Vagina (tissue), 2 donors: ENCODE data around the gene NXPH3. TPM values are rescaled to one million over a fixed set of nuclear protein-coding genes. Genes with fewer than 3 reads are reported as not detected.
"Not testable (repeated sequence)": the region's sequence is repeated elsewhere in the genome, so short reads cannot be mapped to it uniquely, and the experiment has no call there.

Experiments
- DNase-seq, 2 donors: peaks; one replicate each; pipeline ENCODE4 v3.0.0-alpha.2; 2017; ENCODE audit errors: extremely low spot score in 2 of 2
- H3K27ac ChIP-seq: fragments of 200-600 bp; sonication (generic); one replicate; pipeline ENCODE4 v1.5.1; 2019
- H3K27me3 ChIP-seq: fragments of 200-600 bp; sonication (generic); one replicate; pipeline ENCODE4 v1.5.1; 2019
- H3K36me3 ChIP-seq, 2 donors: fragments of 200-600 bp; sonication (generic); one replicate each; pipeline ENCODE4 v1.5.1; 2017 to 2019
- H3K4me1 ChIP-seq: fragments of 200-600 bp; sonication (generic); one replicate; pipeline ENCODE4 v1.5.1; 2019
- H3K4me3 ChIP-seq, 2 donors: fragments of 200-600 bp; sonication (generic); 1 replicate in 1 of 2; 2 replicates in 1 of 2; pipeline ENCODE4 v1.5.1; 2016 to 2019
- H3K9me3 ChIP-seq: fragments of 200-600 bp; sonication (generic); one replicate; pipeline ENCODE4 v1.5.1; 2019
- CTCF ChIP-seq, 3 experiments: fragments of 450-650 bp in 2 of 3; fragments of 200-600 bp in 1 of 3; sonication (generic) in 1 of 3; IDR thresholded peaks; one replicate each; pipeline ENCODE4 v1.5.1; 2017 to 2019; ENCODE audit warnings: antibody characterized with exemption in 3 of 3, mild to moderate bottlenecking in 2 of 3, moderate library complexity in 2 of 3
- POLR2A ChIP-seq, 2 donors: fragments of 450-650 bp; IDR thresholded peaks; one replicate each; pipeline ENCODE4 v1.6.1; 2017; ENCODE audit warnings: antibody characterized with exemption in 2 of 2, mild to moderate bottlenecking in 2 of 2, moderate library complexity in 2 of 2
- POLR2AphosphoS5 ChIP-seq, 2 donors: sonication (generic); formaldehyde crosslinking; IDR thresholded peaks; one replicate each; pipeline ENCODE4 v1.9.0; 2017; ENCODE audit warnings: antibody characterized with exemption in 2 of 2, mild to moderate bottlenecking in 2 of 2, low read depth in 1 of 2; ENCODE audit not compliant: insufficient read depth in 1 of 2
- intact Hi-C: fragments of 100-400 bp; cut with DNase I; formaldehyde crosslinking; loops from one replicate; pipeline ENCODE4 v1.15.1; 2023
- total RNA-seq: library from RNA; depleted of rRNA; stranded (reverse); fragments of >200 nt; gene quantifications from one replicate; pipeline ENCODE4 v1.2.3, GENCODE V29; 2016

The NXPH3 gene
- total RNA-seq, 1 donor from 2014 or later: 18.4 TPM

- no peaks in the 10 kb centered on the region for H3K36me3 ChIP-seq
- H3K9me3 ChIP-seq: no peaks in the 10 kb centered on the region
- H3K4me3 ChIP-seq: no peak overlapping the region
- no peaks in the 10 kb centered on the region for H3K27me3 ChIP-seq
- no peak for DNase-seq
- H3K27ac ChIP-seq: no peak overlapping the region
- intact Hi-C loops: loop anchor here (5.0 kb wide), 1 partner anchor 111 kb away; no protein-coding TSS in a partner anchor
- peaks cover 14% of the 10 kb centered on the region for H3K4me1 ChIP-seq
- no peak for TF ChIP-seq CTCF (IDR thresholded peaks at IDR 0.05)
- no peak for TF ChIP-seq POLR2A (IDR thresholded peaks at IDR 0.05)
- no peak for TF ChIP-seq POLR2AphosphoS5 (IDR thresholded peaks at IDR 0.05; ENCODE audit: insufficient read depth in 1 of 2, low read depth in 1 of 2)
These were observed 27.6 kb upstream of the NXPH3 start for GRCh38 chr17:49548051-49548505.

GRCh38 chr17:49548506-49549310, 27.0 kb upstream of the NXPH3 start:
- Histone ChIP-seq H3K4me1 (peaks cover 14% of the 10 kb centered on the region), H3K27me3 (no peaks in the 10 kb centered on the region), H3K36me3 (no peaks in the 10 kb centered on the region), H3K27ac (no peak overlapping the region), H3K9me3 (no peaks in the 10 kb centered on the region), H3K4me3 (no peak overlapping the region)
- DNase-seq: peak in 1 of 2 donors; percentile 86
- TF ChIP-seq POLR2A (IDR thresholded peaks at IDR 0.05) (no peak), POLR2AphosphoS5 (IDR thresholded peaks at IDR 0.05; ENCODE audit: insufficient read depth in 1 of 2, low read depth in 1 of 2) (no peak), CTCF (IDR thresholded peaks at IDR 0.05) (no peak)
- intact Hi-C loops: loop anchor here (5.0 kb wide), 1 partner anchor 111 kb away; no protein-coding TSS in a partner anchor

DNA sequence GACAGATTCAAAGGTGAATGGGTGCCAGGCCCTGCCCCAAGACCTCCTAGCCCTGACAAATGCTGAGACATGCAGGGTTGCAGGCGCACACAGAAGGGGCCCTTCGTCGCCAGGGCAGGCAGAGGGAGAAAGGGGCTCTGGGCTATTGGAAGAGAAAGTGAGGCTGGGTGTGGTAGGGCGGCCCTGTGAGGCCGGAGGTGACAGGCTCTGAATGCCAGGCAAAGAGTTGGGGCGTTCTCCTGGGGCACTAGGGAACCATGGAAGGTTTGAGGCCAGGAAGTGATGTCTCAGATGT, 26.4 kb upstream of the NXPH3 start:
- intact Hi-C loops: loop anchor here (5.0 kb wide), 1 partner anchor 112 kb away; no protein-coding TSS in a partner anchor
- Histone ChIP-seq H3K27ac (no peak overlapping the region), H3K9me3 (no peaks in the 10 kb centered on the region), H3K4me1 (peaks cover 14% of the 10 kb centered on the region), H3K36me3 (no peaks in the 10 kb centered on the region), H3K4me3 (no peak overlapping the region), H3K27me3 (no peaks in the 10 kb centered on the region)
- DNase-seq: no peak
- no peak for TF ChIP-seq POLR2AphosphoS5 (IDR thresholded peaks at IDR 0.05; ENCODE audit: insufficient read depth in 1 of 2, low read depth in 1 of 2)
- TF ChIP-seq CTCF (IDR thresholded peaks at IDR 0.05): no peak
- no peak for TF ChIP-seq POLR2A (IDR thresholded peaks at IDR 0.05)

- Histone ChIP-seq H3K27ac (no peak overlapping the region), H3K36me3 (no peaks in the 10 kb centered on the region), H3K4me3 (no peak overlapping the region), H3K27me3 (no peaks in the 10 kb centered on the region), H3K4me1 (peaks cover 14% of the 10 kb centered on the region), H3K9me3 (no peaks in the 10 kb centered on the region)
- peak in 1 of 2 donors; percentile 77 for DNase-seq
- intact Hi-C loops: loop anchor here (5.0 to 10.0 kb wide), 4 partner anchors 113 to 445 kb away; partner anchors contain the start of gene DLX3
- TF ChIP-seq POLR2A (IDR thresholded peaks at IDR 0.05) (no peak), CTCF (IDR thresholded peaks at IDR 0.05) (no peak), POLR2AphosphoS5 (IDR thresholded peaks at IDR 0.05; ENCODE audit: insufficient read depth in 1 of 2, low read depth in 1 of 2) (no peak)
These were observed 25.7 kb upstream of the NXPH3 start for GRCh38 chr17:49549691-49550678.

- intact Hi-C loops: loop anchor here (10.0 kb wide), 3 partner anchors 146 to 444 kb away; partner anchors contain the start of gene DLX3
- peaks cover 15% of the 10 kb centered on the region for H3K4me1 ChIP-seq
- H3K4me3 ChIP-seq: not testable (repeated sequence)
These were observed 24.9 kb upstream of the NXPH3 start for GRCh38 chr17:49550764-49551163.

More at GRCh38 chr17:49550764-49551163, 24.9 kb upstream of the NXPH3 start:
- not testable (repeated sequence) for H3K27me3 ChIP-seq, H3K27ac ChIP-seq, DNase-seq, H3K9me3 ChIP-seq, H3K36me3 ChIP-seq
